K562 (cell line): ENCODE results near the gene CALM3. TPM values are rescaled to one million over a fixed set of nuclear protein-coding genes. Genes with fewer than 3 reads are reported as not detected.

Source experiments
- ATAC-seq: fragments of 200-7000 bp; cut with Tn5 transposase; 3 replicates; pipeline ENCODE4 v1.9.1; 2020; ENCODE audit warnings: moderate library complexity
- BruUV-seq: library from RNA; stranded (reverse); fragments of 400-500 nt; replicated peaks from 2 replicates; lab custom pipeline; 2021; lab: Mats Ljungman, UMichigan
- CTCF ChIA-PET: fragments of 300-600 bp; formaldehyde crosslinking; extraction: SDS; loops from one replicate; lab custom pipeline; 2021; ENCODE audit warnings: low intra/inter-chr PET ratio; lab: Yijun Ruan, JAX
- POLR2A ChIA-PET: fragments of 300-600, 350-650 bp; sonication (Branson Sonifier 250); formaldehyde crosslinking; extraction: SDS; loops from one replicate; lab custom pipeline; 2021; ENCODE audit warnings: antibody characterized with exemption, inconsistent platforms; lab: Yijun Ruan, JAX
- DNase-seq, 4 experiments: peaks; one replicate each; pipeline versions ENCODE4 v3.0.0 to v3.0.0-alpha.2; 2011 to 2018; ENCODE audit warnings: low spot score in 3 of 4, mixed read lengths in 3 of 4; ENCODE audit errors: extremely low read depth in 1 of 4
- FAIRE-seq: peaks from 2 replicates; lab custom pipeline; 2011; peaks lifted over from hg19 to GRCh38; lab: Jason Lieb, UNC
- H2AFZ ChIP-seq: 2 replicates; pipeline ENCODE4 v1.6.0; 2011; ENCODE audit warnings: low read depth, low read length, control low read depth, inconsistent platforms
- H3K27ac ChIP-seq: fragments of 200-600 bp; 3 replicates; pipeline ENCODE4 v1.8.0; 2011; ENCODE audit warnings: low read depth, mild to moderate bottlenecking, control low read depth, inconsistent platforms, low read length, moderate library complexity, mixed read lengths; ENCODE audit errors: extremely low read depth
- H3K27me3 ChIP-seq, 2 experiments: fragments of 300-600 bp in 1 of 2; 2 replicates in 1 of 2; 3 replicates in 1 of 2; pipeline versions ENCODE4 v1.6.0 to v1.8.0; 2011; ENCODE audit warnings: inconsistent platforms in 2 of 2, low read length in 2 of 2, mild to moderate bottlenecking in 1 of 2, mixed read lengths in 1 of 2, moderate library complexity in 1 of 2; ENCODE audit not compliant: control insufficient read depth in 2 of 2, insufficient read depth in 2 of 2
- H3K36me3 ChIP-seq: fragments of 300-600 bp; 3 replicates; pipeline ENCODE4 v1.8.0; 2011; ENCODE audit warnings: mild to moderate bottlenecking, low read length, inconsistent platforms; ENCODE audit not compliant: control insufficient read depth, insufficient read depth
- H3K4me1 ChIP-seq, 2 experiments: fragments of 200-600 bp in 1 of 2; replicated peaks in 1 of 2; 2 replicates in 1 of 2; 3 replicates in 1 of 2; pipeline versions ENCODE4 v1.5.1 to v1.8.0; 2011; ENCODE audit warnings: inconsistent platforms in 2 of 2, low read length in 2 of 2, mild to moderate bottlenecking in 1 of 2, mixed read lengths in 1 of 2, moderate library complexity in 1 of 2; ENCODE audit not compliant: control insufficient read depth in 2 of 2, insufficient read depth in 2 of 2
- H3K4me2 ChIP-seq: 2 replicates; pipeline ENCODE4 v1.6.1; 2011; ENCODE audit warnings: low read length, control low read depth, inconsistent platforms, mixed read lengths; ENCODE audit not compliant: insufficient read depth
- H3K4me3 ChIP-seq: fragments of 200-600 bp; sonication (generic), shearing (Covaris generic); 2 replicates; pipeline ENCODE4 v1.5.1; 2016; ENCODE audit warnings: control low read depth, inconsistent platforms
- H3K79me2 ChIP-seq: fragments of 200-600 bp; 3 replicates; pipeline ENCODE4 v1.8.0; 2011; ENCODE audit warnings: low read length, inconsistent platforms; ENCODE audit not compliant: control insufficient read depth, insufficient read depth
- H3K9ac ChIP-seq, 2 experiments: 2 replicates each; pipeline versions ENCODE4 v1.6.0 to v1.6.1; 2011; ENCODE audit warnings: low read depth in 2 of 2, low read length in 2 of 2, control low read depth in 1 of 2, inconsistent platforms in 1 of 2, mild to moderate bottlenecking in 1 of 2, mixed read lengths in 1 of 2; ENCODE audit not compliant: insufficient read depth in 1 of 2
- H3K9me1 ChIP-seq: one replicate; pipeline ENCODE4 v1.6.0; 2011; ENCODE audit warnings: inconsistent platforms, mild to moderate bottlenecking, low read length, moderate library complexity; ENCODE audit not compliant: control insufficient read depth, insufficient read depth
- H3K9me3 ChIP-seq: replicated peaks from 2 replicates; pipeline ENCODE4 v1.5.1; 2011; ENCODE audit warnings: low read depth, low read length, inconsistent platforms; ENCODE audit not compliant: control insufficient read depth, insufficient read depth
- H4K20me1 ChIP-seq: replicated peaks from 2 replicates; pipeline ENCODE4 v1.6.1; 2011; ENCODE audit warnings: low read length, inconsistent platforms, mixed read lengths; ENCODE audit not compliant: control insufficient read depth, insufficient read depth
- CTCF ChIP-seq, 3 experiments: IDR thresholded peaks in 2 of 3; conservative IDR thresholded peaks in 1 of 3; 2 replicates each; pipeline ENCODE4 v1.5.1; 2011 to 2012; ENCODE audit warnings: low read length in 3 of 3, mild to moderate bottlenecking in 3 of 3, control low read depth in 2 of 3, improper control_type of control experiment in 1 of 3, inconsistent platforms in 1 of 3, low read depth in 1 of 3, mixed read lengths in 1 of 3, moderate library complexity in 1 of 3; ENCODE audit not compliant: insufficient read depth in 2 of 3
- E2F5 ChIP-seq: sonication (generic); formaldehyde crosslinking; IDR thresholded peaks from 2 replicates; pipeline ENCODE4 v1.8.0; 2022; ENCODE audit warnings: mild to moderate bottlenecking, missing genetic modification reagents
- HDGF ChIP-seq: fragments of 450-650 bp; IDR thresholded peaks from 2 replicates; pipeline ENCODE4 v1.6.1; 2016
- HNRNPLL ChIP-seq: fragments of 200-400 bp; formaldehyde crosslinking; IDR thresholded peaks from 2 replicates; pipeline ENCODE4 v1.6.1; 2017; ENCODE audit warnings: low read length, low read depth, mild to moderate bottlenecking; ENCODE audit not compliant: poor library complexity, severe bottlenecking
- HNRNPUL1 ChIP-seq: fragments of 200-400 bp; formaldehyde crosslinking; IDR thresholded peaks from 2 replicates; pipeline ENCODE4 v1.6.1; 2017; ENCODE audit warnings: low read length
- NR2C2 ChIP-seq, 2 experiments: fragments of 200-800 bp in 1 of 2; sonication (Bioruptor generic) in 1 of 2; sonication (generic) in 1 of 2; formaldehyde crosslinking in 1 of 2; IDR thresholded peaks; 2 replicates each; pipeline versions ENCODE4 v1.6.1 to v1.8.0; 2016 to 2022; ENCODE audit warnings: mild to moderate bottlenecking in 1 of 2, missing compliant biosample characterization in 1 of 2, missing genetic modification characterization in 1 of 2, missing genetic modification reagents in 1 of 2
- PHTF2 ChIP-seq: fragments of 250-450 bp; sonication (Bioruptor Pico); IDR thresholded peaks from 2 replicates; pipeline ENCODE4 v1.5.0; 2021; ENCODE audit warnings: mild to moderate bottlenecking
- RBM25 ChIP-seq: fragments of 200-400 bp; formaldehyde crosslinking; IDR thresholded peaks from 2 replicates; pipeline ENCODE4 v1.6.1; 2018; ENCODE audit warnings: low read length, low read depth, moderate library complexity; ENCODE audit not compliant: severe bottlenecking
- ZNF184 ChIP-seq: sonication (generic); formaldehyde crosslinking; IDR thresholded peaks from 2 replicates; pipeline ENCODE4 v1.5.0; 2020; ENCODE audit warnings: missing genetic modification reagents
- ZNF217 ChIP-seq: sonication (generic); formaldehyde crosslinking; IDR thresholded peaks from 2 replicates; pipeline ENCODE4 v1.8.0; 2022; ENCODE audit warnings: mild to moderate bottlenecking, missing genetic modification reagents
- ZNF75A ChIP-seq: fragments of 450-650 bp; formaldehyde crosslinking; IDR thresholded peaks from 2 replicates; pipeline ENCODE4 v1.4.0; 2020; ENCODE audit warnings: mild to moderate bottlenecking
- WGBS: fragments of 100-300 bp; shearing (Covaris generic); methylation state at CpG from one replicate; pipeline ENCODE4 v1.1.6; 2016; ENCODE audit warnings: low coverage, mixed read lengths; ENCODE audit not compliant: insufficient coverage; ENCODE audit errors: missing lambda C conversion rate; 5-methylcytosine and 5-hydroxymethylcytosine counted together
- in situ Hi-C: fragments of 300-500 bp; cut with MboI; formaldehyde crosslinking; loops from 4 replicates; pipeline ENCODE4 v1.15.0; 2018; ENCODE audit warnings: inconsistent platforms, mixed read lengths
- intact Hi-C: fragments of 100-400 bp; cut with micrococcal nuclease; formaldehyde crosslinking; loops from 2 replicates; pipeline ENCODE4 v1.14.2; 2022
- polyA plus RNA-seq, 8 experiments: library from polyadenylated mRNA; depleted of rRNA in 4 of 8; stranded (reverse) in 5 of 8; unstranded in 3 of 8; fragments of >200 nt; fragmentation: Nextera tagmentation in 2 of 8; fragmentation: Illumina TruSeq in 1 of 8; extraction: Ambion mirVana in 2 of 8; extraction: Trizol in 1 of 8; gene quantifications; 2 replicates each; pipeline versions ENCODE4 v1.2.1 to v1.2.3, GENCODE V29; 2011 to 2014; ENCODE audit warnings: inconsistent platforms in 1 of 8, missing spikeins in 1 of 8
- total RNA-seq, 7 experiments: library from RNA; depleted of rRNA in 6 of 7; stranded (reverse); fragments of >200 nt in 6 of 7; fragmentation: Illumina TruSeq in 2 of 7; extraction: Trizol in 2 of 7; gene quantifications; 2 replicates each; pipeline versions ENCODE4 v1.2.1 to v1.2.3, GENCODE V29; 2011 to 2021; ENCODE audit warnings: low replicate concordance in 1 of 7

Gene CALM3
- total and polyA plus RNA-seq, 9 of the 15 experiments (the other 6 are each of a cell fraction or from before 2014, with no cell fraction given), result 34.6 to 350 (median 156) TPM

GRCh38 chr19:46571495-46571894 is 29.6 kb upstream of the CALM3 start (continued):
- TF ChIP-seq HNRNPUL1 (no peak), NR2C2 (CRISPR knock-in tag; IDR thresholded peaks at IDR 0.05) (no peak), NR2C2 (tag; IDR thresholded peaks at IDR 0.05) (0 out of 2 replicates have a peak, but pooled peaks have one; percentile 13), ZNF75A (CRISPR knock-in tag) (no peak), HDGF (no peak), HNRNPLL (no peak), CTCF (IDR thresholded peaks at IDR 0.05 in 2 of 3, conservative IDR thresholded peaks at IDR 0.05 in 1 of 3; ENCODE audit: insufficient read depth in 2 of 3, low read depth in 1 of 3, low read length in 3 of 3) (peak; percentile 48 to 86 (median 61); a peak in 5 of 6 replicates)

- CTCF ChIA-PET, result no interaction called here
- BruUV-seq, result no TSS peak
- ATAC-seq (no peak), DNase-seq (no peak), FAIRE-seq (no peak)
- WGBS, result 31% methylated on average over 8 of the region's 8 CpGs
- no peak overlapping the region for H3K4me2 ChIP-seq
- POLR2A ChIA-PET, result no interaction called here
- H3K4me1 ChIP-seq, result peaks cover 6 to 13% of the 10 kb centered on the region in 2 experiments; a peak in 3 of 5 replicates
- no peak overlapping the region for H3K27ac ChIP-seq
- H3K9me1 ChIP-seq, result no peaks in the 10 kb centered on the region
- H4K20me1 ChIP-seq, result no peaks in the 10 kb centered on the region
- H3K9ac ChIP-seq, result peak overlapping the region in 1 of 2 experiments; percentile 41; a peak in 1 of 4 replicates
- in situ Hi-C loops (no loop called here), intact Hi-C loops (no loop called here)
- TF ChIP-seq E2F5 (CRISPR knock-in tag) (no peak), RBM25 (peak; percentile 45), PHTF2 (no peak), ZNF217 (CRISPR knock-in tag) (no peak), ZNF184 (CRISPR knock-in tag) (no peak)
- H2AFZ ChIP-seq, result no peak overlapping the region
- H3K9me3 ChIP-seq, result no peaks in the 10 kb centered on the region
- H3K27me3 ChIP-seq, result no peaks in the 10 kb centered on the region
- H3K4me3 ChIP-seq, result no peak overlapping the region
- H3K36me3 ChIP-seq, result no peaks in the 10 kb centered on the region
- no peaks in the 10 kb centered on the region for H3K79me2 ChIP-seq
These were observed 27.2 kb upstream of the CALM3 start for GRCh38 chr19:46573679-46574498.
